ENCODE results near the gene BMPR1A.
A peak's percentile ranks its signal among the peaks of the same experiment; 100 is the strongest.

BMPR1A gene

DNA sequence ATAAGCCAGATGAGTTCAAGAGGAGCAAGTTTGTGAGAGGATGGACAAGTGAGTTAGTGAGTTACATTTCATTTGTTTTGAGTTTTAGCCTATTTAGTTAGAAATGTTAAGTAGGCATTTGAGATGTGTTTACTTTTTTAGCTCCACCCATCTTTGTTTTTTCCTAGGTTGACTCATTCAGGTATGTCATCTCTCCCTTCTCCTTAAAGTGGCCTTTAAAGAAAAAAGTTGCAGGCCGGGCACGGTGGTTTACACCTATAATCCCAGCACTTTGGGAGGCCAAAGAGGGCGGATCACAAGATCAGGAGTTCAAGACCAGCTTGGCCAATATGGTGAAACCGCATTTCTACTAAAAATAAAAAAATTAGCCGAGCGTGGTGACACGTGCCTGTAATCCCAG lies 71.2 kb downstream of the BMPR1A start:
- Histone ChIP-seq H3K36me3 (ENCODE audit: low read depth) (no peaks in the 10 kb centered on the region), H3K4me3 (ENCODE audit: severe bottlenecking) (no peak overlapping the region), H3K9me3 (ENCODE audit: severe bottlenecking) (no peaks in the 10 kb centered on the region), H3K27me3 (ENCODE audit: insufficient read depth, poor library complexity, severe bottlenecking) (no peaks in the 10 kb centered on the region), H3K27ac (ENCODE audit: poor library complexity, severe bottlenecking) (no peak overlapping the region), H3K4me1 (ENCODE audit: insufficient read depth, poor library complexity, severe bottlenecking) (peaks cover 7% of the 10 kb centered on the region)
- DNase-seq (ENCODE audit: low spot score) (no peak), ATAC-seq (ENCODE audit: low read depth) (peak; percentile 61; the same call in 1 of the 3 replicates)
- TF ChIP-seq, protein P1, sequence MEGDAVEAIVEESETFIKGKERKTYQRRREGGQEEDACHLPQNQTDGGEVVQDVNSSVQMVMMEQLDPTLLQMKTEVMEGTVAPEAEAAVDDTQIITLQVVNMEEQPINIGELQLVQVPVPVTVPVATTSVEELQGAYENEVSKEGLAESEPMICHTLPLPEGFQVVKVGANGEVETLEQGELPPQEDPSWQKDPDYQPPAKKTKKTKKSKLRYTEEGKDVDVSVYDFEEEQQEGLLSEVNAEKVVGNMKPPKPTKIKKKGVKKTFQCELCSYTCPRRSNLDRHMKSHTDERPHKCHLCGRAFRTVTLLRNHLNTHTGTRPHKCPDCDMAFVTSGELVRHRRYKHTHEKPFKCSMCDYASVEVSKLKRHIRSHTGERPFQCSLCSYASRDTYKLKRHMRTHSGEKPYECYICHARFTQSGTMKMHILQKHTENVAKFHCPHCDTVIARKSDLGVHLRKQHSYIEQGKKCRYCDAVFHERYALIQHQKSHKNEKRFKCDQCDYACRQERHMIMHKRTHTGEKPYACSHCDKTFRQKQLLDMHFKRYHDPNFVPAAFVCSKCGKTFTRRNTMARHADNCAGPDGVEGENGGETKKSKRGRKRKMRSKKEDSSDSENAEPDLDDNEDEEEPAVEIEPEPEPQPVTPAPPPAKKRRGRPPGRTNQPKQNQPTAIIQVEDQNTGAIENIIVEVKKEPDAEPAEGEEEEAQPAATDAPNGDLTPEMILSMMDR (IDR thresholded peaks at IDR 0.05; ENCODE audit: poor library complexity, severe bottlenecking): no peak

DNA sequence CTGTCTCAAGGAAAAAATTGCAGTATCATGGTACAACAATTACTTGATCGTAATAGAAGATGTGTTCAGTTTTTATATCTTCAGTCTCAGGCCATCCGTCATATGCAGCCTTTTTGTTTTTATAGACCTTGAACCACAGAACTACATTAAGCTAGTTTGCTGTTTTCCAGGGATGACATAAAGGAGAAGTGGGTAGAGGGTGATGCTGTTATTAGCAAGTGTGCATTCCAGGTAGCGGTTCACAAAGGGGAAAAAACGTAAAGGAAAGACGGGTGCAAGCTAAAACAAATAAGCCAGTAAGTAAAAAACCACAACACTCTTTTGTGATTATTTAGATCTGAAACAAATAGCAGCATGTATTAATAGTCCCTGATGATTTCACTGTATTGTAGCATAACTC lies 71.7 kb downstream of the BMPR1A start:
- H3K4me3 ChIP-seq (ENCODE audit: severe bottlenecking): no peak overlapping the region

DNA sequence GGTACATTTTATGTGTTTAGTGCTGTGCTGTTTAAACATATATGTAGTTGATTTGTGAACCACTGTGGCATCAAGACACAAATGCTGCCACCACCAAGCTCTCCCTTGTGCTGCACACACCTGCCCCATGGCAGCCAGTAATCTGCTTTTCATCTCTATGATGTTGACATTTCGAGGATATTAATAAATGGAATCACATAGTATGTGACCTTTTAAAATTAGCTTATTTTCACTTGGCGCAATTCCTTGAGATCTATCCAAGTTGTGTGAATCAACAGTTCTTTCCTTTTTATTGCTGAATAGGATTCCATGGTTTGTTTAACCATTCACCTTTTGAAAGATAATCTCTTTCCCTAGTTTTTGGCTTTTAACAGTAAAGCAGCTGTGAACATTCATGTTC lies 73.1 kb downstream of the BMPR1A start:
- Histone ChIP-seq H3K36me3 (ENCODE audit: low read depth) (no peaks in the 10 kb centered on the region), H3K27ac (ENCODE audit: poor library complexity, severe bottlenecking) (no peak overlapping the region), H3K4me1 (ENCODE audit: insufficient read depth, poor library complexity, severe bottlenecking) (peaks cover 7% of the 10 kb centered on the region), H3K9me3 (ENCODE audit: severe bottlenecking) (no peaks in the 10 kb centered on the region), H3K4me3 (ENCODE audit: severe bottlenecking) (no peak overlapping the region), H3K27me3 (ENCODE audit: insufficient read depth, poor library complexity, severe bottlenecking) (no peaks in the 10 kb centered on the region)
- ATAC-seq (ENCODE audit: low read depth): no peak
- no peak for DNase-seq (ENCODE audit: low spot score)
- TF ChIP-seq, protein P1 (IDR thresholded peaks at IDR 0.05; ENCODE audit: poor library complexity, severe bottlenecking): no peak

More for the DNA sequence above, 71.7 kb downstream of the BMPR1A start:
- no peaks in the 10 kb centered on the region for H3K27me3 ChIP-seq (ENCODE audit: insufficient read depth, poor library complexity, severe bottlenecking)
- H3K4me1 ChIP-seq (ENCODE audit: insufficient read depth, poor library complexity, severe bottlenecking): peaks cover 7% of the 10 kb centered on the region
- no peaks in the 10 kb centered on the region for H3K36me3 ChIP-seq (ENCODE audit: low read depth)
- TF ChIP-seq, protein P1 (IDR thresholded peaks at IDR 0.05; ENCODE audit: poor library complexity, severe bottlenecking): no peak
- no peak overlapping the region for H3K27ac ChIP-seq (ENCODE audit: poor library complexity, severe bottlenecking)
- no peak for ATAC-seq (ENCODE audit: low read depth)
- H3K9me3 ChIP-seq (ENCODE audit: severe bottlenecking): no peaks in the 10 kb centered on the region
- DNase-seq (ENCODE audit: low spot score): no peak

DNA sequence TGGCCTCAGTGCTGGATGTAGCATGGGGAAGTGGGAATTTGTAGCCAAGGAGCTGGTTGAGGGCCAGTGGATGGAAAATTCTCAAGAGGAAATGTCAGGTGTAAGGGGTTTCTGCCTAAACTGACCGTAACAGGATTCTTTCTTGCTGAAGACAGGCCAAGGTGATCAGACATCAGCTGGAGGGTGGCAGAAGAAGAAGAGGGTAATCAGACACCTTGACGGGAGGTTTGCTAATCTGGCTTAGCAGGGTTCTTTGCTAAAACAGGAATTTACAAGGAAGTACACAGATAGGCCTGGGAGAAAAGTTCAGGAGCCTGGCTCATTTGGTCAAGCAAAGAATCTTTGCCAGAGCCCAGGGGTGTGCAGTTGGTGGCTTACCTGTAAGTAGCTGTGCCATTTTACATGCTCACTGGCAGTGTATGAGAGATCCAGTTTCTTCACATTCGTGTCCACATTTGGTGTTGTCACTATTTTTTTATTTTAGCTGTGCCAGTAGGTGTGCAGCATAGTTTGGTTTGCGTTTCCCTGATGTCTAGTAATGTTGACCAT lies 73.7 kb downstream of the BMPR1A start:
- H3K36me3 ChIP-seq (ENCODE audit: low read depth): no peaks in the 10 kb centered on the region
- TF ChIP-seq, protein P1 (IDR thresholded peaks at IDR 0.05; ENCODE audit: poor library complexity, severe bottlenecking): no peak
- H3K4me1 ChIP-seq (ENCODE audit: insufficient read depth, poor library complexity, severe bottlenecking): peaks cover 7% of the 10 kb centered on the region
- no peaks in the 10 kb centered on the region for H3K27me3 ChIP-seq (ENCODE audit: insufficient read depth, poor library complexity, severe bottlenecking)
- no peak overlapping the region for H3K27ac ChIP-seq (ENCODE audit: poor library complexity, severe bottlenecking)
- ATAC-seq (ENCODE audit: low read depth): no peak
- no peak overlapping the region for H3K4me3 ChIP-seq (ENCODE audit: severe bottlenecking)
- no peaks in the 10 kb centered on the region for H3K9me3 ChIP-seq (ENCODE audit: severe bottlenecking)
- no peak for DNase-seq (ENCODE audit: low spot score)

DNA sequence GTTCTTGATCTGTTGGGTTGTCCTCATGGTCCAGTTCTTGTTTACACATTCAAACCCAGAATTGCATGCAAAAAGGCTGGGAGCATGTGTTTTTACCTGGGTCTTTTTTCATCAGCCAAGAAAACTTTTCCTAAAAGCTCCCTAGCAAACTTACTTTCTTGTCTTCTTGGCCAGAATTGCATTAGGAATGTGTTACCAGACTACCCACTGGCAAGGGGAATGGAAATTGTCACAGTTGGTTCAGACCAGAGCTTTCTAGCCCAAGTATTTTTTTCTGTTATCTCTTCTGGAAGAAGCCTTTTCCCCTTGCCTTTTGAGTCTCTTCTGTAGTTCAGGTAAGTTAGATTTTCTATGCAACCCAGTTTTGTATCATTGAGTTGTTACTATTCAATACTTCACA lies 77.5 kb downstream of the BMPR1A start:
- H3K4me1 ChIP-seq (ENCODE audit: insufficient read depth, poor library complexity, severe bottlenecking): no peaks in the 10 kb centered on the region
- no peaks in the 10 kb centered on the region for H3K36me3 ChIP-seq (ENCODE audit: low read depth)
- TF ChIP-seq, protein P1 (IDR thresholded peaks at IDR 0.05; ENCODE audit: poor library complexity, severe bottlenecking): no peak
- ATAC-seq (ENCODE audit: low read depth) (no peak), DNase-seq (ENCODE audit: low spot score) (no peak)
- H3K4me3 ChIP-seq (ENCODE audit: severe bottlenecking): no peak overlapping the region
- no peak overlapping the region for H3K27ac ChIP-seq (ENCODE audit: poor library complexity, severe bottlenecking)
- H3K27me3 ChIP-seq (ENCODE audit: insufficient read depth, poor library complexity, severe bottlenecking): no peaks in the 10 kb centered on the region
- H3K9me3 ChIP-seq (ENCODE audit: severe bottlenecking): no peaks in the 10 kb centered on the region

Data from RWPE2 (cell line).